OCI-LY7 (cell line): ENCODE results near the gene ARHGAP4. TPM values are rescaled to one million over a fixed set of nuclear protein-coding genes. Genes with fewer than 3 reads are reported as not detected.
A peak's percentile ranks its signal among the peaks of the same experiment; 100 is the strongest.

Source experiments
- BruUV-seq: library from RNA; stranded (reverse); fragments of 400-500 nt; replicated peaks from 2 replicates; lab custom pipeline; 2021; lab: Mats Ljungman, UMichigan
- CTCF ChIA-PET: fragments of 300-600 bp; sonication (Branson Sonifier 250); formaldehyde crosslinking; loops from one replicate; lab custom pipeline; 2022; ENCODE audit warnings: antibody characterized with exemption; ENCODE audit not compliant: unreplicated experiment; lab: Charles Lee
- POLR2A ChIA-PET: fragments of 300-600 bp; sonication (Branson Sonifier 250); formaldehyde crosslinking; loops from one replicate; lab custom pipeline; 2022; ENCODE audit warnings: antibody characterized with exemption; lab: Charles Lee
- DNase-seq: peaks from one replicate; pipeline ENCODE4 v3.0.0-alpha.2; 2015; ENCODE audit warnings: low spot score
- H2AFZ ChIP-seq: fragments of 200-600 bp; sonication (generic), shearing (Covaris generic); 2 replicates; pipeline ENCODE4 v1.6.1; 2014; ENCODE audit warnings: mild to moderate bottlenecking, antibody characterized with exemption, low read length, moderate library complexity
- H3K27ac ChIP-seq: fragments of 200-600 bp; sonication (generic); 2 replicates; pipeline ENCODE4 v1.5.1; 2014; ENCODE audit warnings: mixed run types, low read depth, mild to moderate bottlenecking, moderate library complexity, low read length, inconsistent platforms; ENCODE audit not compliant: poor library complexity, severe bottlenecking
- H3K36me3 ChIP-seq: fragments of 200-600 bp; sonication (generic); 2 replicates; pipeline ENCODE4 v1.6.1; 2014; ENCODE audit warnings: mild to moderate bottlenecking, antibody characterized with exemption, low read length, moderate library complexity, mixed read lengths; ENCODE audit not compliant: insufficient read depth
- H3K4me1 ChIP-seq: fragments of 200-600 bp; sonication (generic); 2 replicates; pipeline ENCODE4 v1.5.1; 2014; ENCODE audit warnings: mild to moderate bottlenecking, low read length; ENCODE audit not compliant: insufficient read depth, poor library complexity, severe bottlenecking
- H3K4me2 ChIP-seq: fragments of 200-600 bp; sonication (generic); 2 replicates; pipeline ENCODE4 v1.6.1; 2014; ENCODE audit warnings: mild to moderate bottlenecking, low read length
- H3K4me3 ChIP-seq: fragments of 200-600 bp; sonication (generic); 2 replicates; pipeline ENCODE4 v1.5.1; 2014; ENCODE audit warnings: mild to moderate bottlenecking, low read depth, low read length; ENCODE audit not compliant: poor library complexity, severe bottlenecking
- H3K79me2 ChIP-seq: fragments of 200-600 bp; sonication (generic); 2 replicates; pipeline ENCODE4 v1.6.1; 2016; ENCODE audit warnings: low read depth, mild to moderate bottlenecking, low read length, moderate library complexity, mixed read lengths; ENCODE audit not compliant: insufficient read depth
- H3K9me2 ChIP-seq: fragments of 200-600 bp; sonication (generic); 2 replicates; pipeline ENCODE4 v1.6.1; 2016; ENCODE audit warnings: mild to moderate bottlenecking, low read length, mixed read lengths; ENCODE audit not compliant: insufficient read depth
- H3K9me3 ChIP-seq: fragments of 200-600 bp; sonication (generic); 2 replicates; pipeline ENCODE4 v1.6.1; 2014; ENCODE audit warnings: mild to moderate bottlenecking, mixed run types, low read length, mixed read lengths
- H4K20me1 ChIP-seq: fragments of 200-600 bp; sonication (generic); 2 replicates; pipeline ENCODE4 v1.6.1; 2014; ENCODE audit warnings: mild to moderate bottlenecking, antibody characterized with exemption, low read length, moderate library complexity, mixed read lengths; ENCODE audit not compliant: insufficient read depth
- EZH2phosphoT487 ChIP-seq: fragments of 200-600 bp; sonication (generic); IDR thresholded peaks from 2 replicates; pipeline ENCODE4 v1.6.1; 2018; ENCODE audit warnings: low read depth, borderline replicate concordance, mild to moderate bottlenecking, mixed run types, antibody characterized with exemption, low read length, moderate library complexity, mixed read lengths
- intact Hi-C: fragments of 100-400 bp; cut with micrococcal nuclease; formaldehyde crosslinking; loops from one replicate; pipeline ENCODE4 v1.10.0; 2022; ENCODE audit not compliant: unreplicated experiment
- total RNA-seq, 2 experiments: library from RNA; depleted of rRNA in 1 of 2; stranded (reverse); fragments of >200 nt in 1 of 2; shearing (Covaris generic) in 1 of 2; gene quantifications; 2 replicates each; pipeline ENCODE4 v1.2.3, GENCODE V29; 2014 to 2022
- TF ChIP-seq, protein P1 (sequence below): fragments of 200-600 bp; sonication (generic); conservative IDR thresholded peaks from 2 replicates; pipeline ENCODE4 v1.5.1; 2014; ENCODE audit warnings: mild to moderate bottlenecking, antibody characterized with exemption, low read length, moderate library complexity, mixed read lengths

Gene ARHGAP4
- total RNA-seq, 2 experiments from 2014 or later = 126 to 128 TPM

DNA sequence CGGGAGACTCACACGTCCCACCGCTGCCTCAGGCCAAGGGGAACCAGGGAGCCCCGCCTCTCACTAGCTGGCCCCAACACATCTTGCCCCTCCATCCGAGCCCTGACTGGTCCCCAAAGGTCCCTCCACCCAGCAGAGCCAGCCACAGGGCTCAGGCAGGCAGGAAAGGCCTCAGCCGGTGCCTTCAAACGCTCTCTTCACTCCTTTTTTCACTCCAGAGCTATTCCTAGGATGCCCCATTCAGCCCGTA is 1.5 kb upstream of the ARHGAP4 start:
- no peaks in the 10 kb centered on the region for H3K9me3 ChIP-seq

DNA sequence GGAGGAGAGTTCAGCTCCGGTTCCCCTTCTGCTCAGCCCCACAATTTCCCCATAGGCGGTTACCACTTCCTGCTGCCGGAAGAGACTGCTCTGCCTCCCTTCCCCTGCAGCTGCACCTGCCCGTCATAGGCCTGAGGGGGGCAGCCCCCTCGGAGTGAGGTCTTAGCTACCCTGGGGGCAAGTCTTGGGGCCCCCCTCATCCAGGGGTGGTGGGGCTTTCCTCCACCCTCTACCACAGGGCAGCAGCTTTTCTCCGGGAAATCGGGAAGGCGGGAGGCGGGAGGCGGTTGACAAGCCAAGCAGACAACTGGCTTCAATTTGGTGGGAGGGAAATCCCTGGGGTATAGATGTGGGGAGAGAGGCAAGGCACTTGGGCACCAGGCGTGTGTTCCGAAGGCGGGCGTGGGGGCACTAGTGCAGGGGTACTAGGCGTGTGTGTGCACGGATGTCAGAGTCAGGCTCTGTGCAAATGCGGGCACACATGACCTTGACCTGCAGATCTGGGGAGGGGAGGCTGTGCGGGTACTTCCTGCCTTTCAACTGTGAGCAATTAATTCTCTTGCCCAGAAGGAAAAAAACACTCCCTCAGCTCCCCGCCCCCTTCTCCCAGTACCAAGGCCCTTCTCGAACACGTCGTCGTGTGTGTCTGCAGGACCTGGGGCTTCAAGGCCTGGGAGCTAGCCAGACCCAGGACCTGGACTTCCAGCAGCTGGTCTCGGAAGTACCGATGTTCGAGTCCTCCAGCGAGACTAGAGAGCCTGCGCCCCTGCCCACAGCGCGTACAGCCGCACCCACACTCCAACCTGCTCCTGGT is 1.0 kb upstream of the ARHGAP4 start:
- BruUV-seq = no TSS peak

More for the DNA sequence above, 1.5 kb upstream of the ARHGAP4 start:
- H2AFZ ChIP-seq = no peak overlapping the region
- H3K27ac ChIP-seq = peak overlapping the region; percentile 100
- ChIA-PET CTCF (no interaction called here), POLR2A (interaction anchor here (1.6 to 1.7 kb wide), 4 partner anchors 39 to 46 kb away, joined by 3 to 6 read pairs (median 5); partner anchors contain the start of gene HCFC1)
- no TSS peak for BruUV-seq
- peaks cover 39% of the 10 kb centered on the region for H3K36me3 ChIP-seq
- intact Hi-C loops = loop anchor here (10.0 kb wide), 1 partner anchor 447 kb away; the partner anchor contains the start of genes EMD and FLNA
- H4K20me1 ChIP-seq = no peaks in the 10 kb centered on the region
- no peak for DNase-seq
- H3K79me2 ChIP-seq = peaks cover 30% of the 10 kb centered on the region; the same call in 1 of the 2 replicates
- peak overlapping the region; percentile 99 for H3K4me3 ChIP-seq
- no peaks in the 10 kb centered on the region for H3K9me2 ChIP-seq
- peak overlapping the region; percentile 100 for H3K4me2 ChIP-seq
- peaks cover 44% of the 10 kb centered on the region for H3K4me1 ChIP-seq
- TF ChIP-seq EZH2phosphoT487 = no peak
- TF ChIP-seq, protein P1, sequence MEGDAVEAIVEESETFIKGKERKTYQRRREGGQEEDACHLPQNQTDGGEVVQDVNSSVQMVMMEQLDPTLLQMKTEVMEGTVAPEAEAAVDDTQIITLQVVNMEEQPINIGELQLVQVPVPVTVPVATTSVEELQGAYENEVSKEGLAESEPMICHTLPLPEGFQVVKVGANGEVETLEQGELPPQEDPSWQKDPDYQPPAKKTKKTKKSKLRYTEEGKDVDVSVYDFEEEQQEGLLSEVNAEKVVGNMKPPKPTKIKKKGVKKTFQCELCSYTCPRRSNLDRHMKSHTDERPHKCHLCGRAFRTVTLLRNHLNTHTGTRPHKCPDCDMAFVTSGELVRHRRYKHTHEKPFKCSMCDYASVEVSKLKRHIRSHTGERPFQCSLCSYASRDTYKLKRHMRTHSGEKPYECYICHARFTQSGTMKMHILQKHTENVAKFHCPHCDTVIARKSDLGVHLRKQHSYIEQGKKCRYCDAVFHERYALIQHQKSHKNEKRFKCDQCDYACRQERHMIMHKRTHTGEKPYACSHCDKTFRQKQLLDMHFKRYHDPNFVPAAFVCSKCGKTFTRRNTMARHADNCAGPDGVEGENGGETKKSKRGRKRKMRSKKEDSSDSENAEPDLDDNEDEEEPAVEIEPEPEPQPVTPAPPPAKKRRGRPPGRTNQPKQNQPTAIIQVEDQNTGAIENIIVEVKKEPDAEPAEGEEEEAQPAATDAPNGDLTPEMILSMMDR = no peak

More for the DNA sequence above, 1.0 kb upstream of the ARHGAP4 start:
- Histone ChIP-seq H3K9me3 (no peaks in the 10 kb centered on the region), H3K4me3 (peak overlapping the region; percentile 99), H3K36me3 (peaks cover 34% of the 10 kb centered on the region), H3K4me1 (peaks cover 44% of the 10 kb centered on the region), H2AFZ (no peak overlapping the region), H3K9me2 (no peaks in the 10 kb centered on the region), H3K79me2 (peaks cover 30% of the 10 kb centered on the region; the same call in 1 of the 2 replicates), H4K20me1 (no peaks in the 10 kb centered on the region), H3K4me2 (peak overlapping the region; percentile 100), H3K27ac (peak overlapping the region; percentile 100)
- CTCF ChIA-PET = interaction anchor here (0.9 to 1.2 kb wide), 2 partner anchors 40 to 41 kb away, joined by 3 read pairs; no protein-coding TSS in a partner anchor
- peak; percentile 91 for DNase-seq
- POLR2A ChIA-PET = interaction anchor here (0.8 to 1.7 kb wide), 7 partner anchors 40 to 95 kb away, joined by 3 to 6 read pairs (median 3); partner anchors contain the start of gene HCFC1
- no peak for TF ChIP-seq EZH2phosphoT487
- TF ChIP-seq, protein P1 = peak; percentile 42; the same call in 1 of the 2 replicates
- intact Hi-C loops = loop anchor here (10.0 kb wide), 1 partner anchor 448 kb away; the partner anchor contains the start of genes EMD and FLNA
